HEK293 (cell line): ENCODE measurements around the gene ZDHHC17.

Experiments
- CTCF ChIP-seq: fragments of 450-650 bp; formaldehyde crosslinking; IDR thresholded peaks from 2 replicates; pipeline ENCODE4 v1.5.1; 2016; ENCODE audit warnings: missing biosample characterization, missing genetic modification characterization
- ZBTB44 ChIP-seq: fragments of 450-650 bp; IDR thresholded peaks from 2 replicates; pipeline ENCODE4 v1.5.1; 2018; ENCODE audit warnings: missing biosample characterization, mild to moderate bottlenecking, missing genetic modification characterization
- ZNF24 ChIP-seq: fragments of 450-650 bp; formaldehyde crosslinking; IDR thresholded peaks from 2 replicates; pipeline ENCODE4 v1.5.1; 2016; ENCODE audit warnings: missing biosample characterization, missing genetic modification characterization
- ZNF449 ChIP-seq: fragments of 450-650 bp; formaldehyde crosslinking; IDR thresholded peaks from 2 replicates; pipeline ENCODE4 v1.5.1; 2017; ENCODE audit warnings: missing biosample characterization, mild to moderate bottlenecking, missing genetic modification characterization, moderate library complexity

- no peak for TF ChIP-seq ZBTB44 (tag by site-specific recombination)
- TF ChIP-seq CTCF (tag by site-specific recombination): no peak
- no peak for TF ChIP-seq ZNF449 (tag by site-specific recombination)
- TF ChIP-seq ZNF24 (tag by site-specific recombination): no peak
Observed at GRCh38 chr12:76786986-76787385, 23.1 kb downstream of the ZDHHC17 start.
